ENCODE results near the gene KCNH2. TPM values are rescaled to one million over a fixed set of nuclear protein-coding genes. Genes with fewer than 3 reads are reported as not detected.

The KCNH2 gene
- total RNA-seq, 1 experiment from 2014 or later, result 0.22 TPM

DNA sequence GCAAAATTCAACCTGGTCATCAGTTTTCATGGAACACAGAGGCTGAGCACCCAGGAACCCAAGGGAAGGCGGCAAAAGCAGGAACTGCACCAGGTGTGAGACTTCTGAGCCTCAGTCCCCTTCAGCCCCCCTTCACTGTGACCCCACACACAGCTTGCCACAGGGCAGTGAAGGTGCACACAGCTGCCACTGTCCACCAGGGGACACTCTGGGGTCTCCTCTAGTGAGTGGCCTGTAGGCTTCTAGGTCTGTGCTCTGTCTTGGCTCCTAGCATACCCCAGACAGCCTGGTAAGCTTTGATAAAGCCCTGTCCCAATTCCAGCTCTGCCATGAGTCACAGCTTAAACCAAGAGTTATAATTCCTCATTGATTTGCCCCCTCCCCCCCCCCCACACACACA, 12.1 kb downstream of the KCNH2 start:
- Histone ChIP-seq H3K4me3 (ENCODE audit: low read length) (no peak overlapping the region), H3K27ac (ENCODE audit: low read length) (no peak overlapping the region), H3K9me2 (replicated peaks; ENCODE audit: insufficient read depth, low read length) (no peaks in the 10 kb centered on the region), H4K20me1 (ENCODE audit: insufficient read depth, low read depth, low read length) (no peaks in the 10 kb centered on the region), H3K36me3 (ENCODE audit: insufficient read depth, low read length) (no peaks in the 10 kb centered on the region), H3K4me2 (ENCODE audit: low read depth, low read length, poor library complexity, severe bottlenecking) (no peak overlapping the region), H2AFZ (ENCODE audit: low read length) (no peak overlapping the region), H3K27me3 (ENCODE audit: low read length) (no peaks in the 10 kb centered on the region), H3K9ac (ENCODE audit: low read length) (no peak overlapping the region), H3K9me3 (ENCODE audit: low read length) (no peaks in the 10 kb centered on the region), H3K79me2 (ENCODE audit: low read length) (no peaks in the 10 kb centered on the region), H3K4me1 (ENCODE audit: low read length) (no peaks in the 10 kb centered on the region)
- no peak for DNase-seq

DNA sequence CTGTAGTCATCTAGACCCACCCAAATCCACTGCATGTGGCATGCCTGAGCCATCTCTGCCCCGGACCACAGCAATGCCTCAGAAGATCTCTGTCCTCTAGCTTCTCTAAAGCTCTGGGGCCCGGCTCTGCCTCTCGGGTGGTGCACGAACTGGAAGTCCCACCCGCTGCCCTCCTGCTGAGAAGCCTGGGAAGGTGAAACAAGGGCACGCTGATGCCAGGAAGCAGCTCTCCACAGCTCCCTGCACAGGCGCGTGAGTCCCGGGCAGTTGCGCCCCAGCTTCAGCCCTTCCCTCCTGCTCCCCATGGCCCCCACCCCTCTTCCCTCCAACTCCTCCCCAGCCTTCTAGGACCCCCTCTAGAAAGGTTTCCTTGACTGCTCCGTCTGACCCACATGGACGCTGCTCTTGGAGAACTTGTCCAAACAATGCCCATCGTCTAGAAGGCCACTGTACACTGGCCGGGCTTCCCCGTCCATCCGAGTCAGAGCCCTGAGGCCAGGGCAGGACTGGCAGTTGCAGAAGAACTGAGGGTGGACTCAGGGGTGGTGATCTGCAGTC, 12.8 kb downstream of the KCNH2 start:
- Histone ChIP-seq H3K36me3 (ENCODE audit: insufficient read depth, low read length) (no peaks in the 10 kb centered on the region), H3K4me2 (ENCODE audit: low read depth, low read length, poor library complexity, severe bottlenecking) (no peak overlapping the region), H4K20me1 (ENCODE audit: insufficient read depth, low read depth, low read length) (no peaks in the 10 kb centered on the region), H2AFZ (ENCODE audit: low read length) (no peak overlapping the region), H3K27me3 (ENCODE audit: low read length) (no peaks in the 10 kb centered on the region), H3K9ac (ENCODE audit: low read length) (no peak overlapping the region), H3K27ac (ENCODE audit: low read length) (no peak overlapping the region), H3K9me3 (ENCODE audit: low read length) (no peaks in the 10 kb centered on the region), H3K9me2 (replicated peaks; ENCODE audit: insufficient read depth, low read length) (no peaks in the 10 kb centered on the region), H3K79me2 (ENCODE audit: low read length) (no peaks in the 10 kb centered on the region), H3K4me3 (ENCODE audit: low read length) (no peak overlapping the region), H3K4me1 (ENCODE audit: low read length) (no peaks in the 10 kb centered on the region)
- no peak for DNase-seq

- Histone ChIP-seq H3K4me2 (ENCODE audit: low read depth, low read length, poor library complexity, severe bottlenecking) (no peak overlapping the region), H3K27me3 (ENCODE audit: low read length) (no peaks in the 10 kb centered on the region)
These were observed 13.5 kb downstream of the KCNH2 start for GRCh38 chr7:150964593-150965111.

DNA sequence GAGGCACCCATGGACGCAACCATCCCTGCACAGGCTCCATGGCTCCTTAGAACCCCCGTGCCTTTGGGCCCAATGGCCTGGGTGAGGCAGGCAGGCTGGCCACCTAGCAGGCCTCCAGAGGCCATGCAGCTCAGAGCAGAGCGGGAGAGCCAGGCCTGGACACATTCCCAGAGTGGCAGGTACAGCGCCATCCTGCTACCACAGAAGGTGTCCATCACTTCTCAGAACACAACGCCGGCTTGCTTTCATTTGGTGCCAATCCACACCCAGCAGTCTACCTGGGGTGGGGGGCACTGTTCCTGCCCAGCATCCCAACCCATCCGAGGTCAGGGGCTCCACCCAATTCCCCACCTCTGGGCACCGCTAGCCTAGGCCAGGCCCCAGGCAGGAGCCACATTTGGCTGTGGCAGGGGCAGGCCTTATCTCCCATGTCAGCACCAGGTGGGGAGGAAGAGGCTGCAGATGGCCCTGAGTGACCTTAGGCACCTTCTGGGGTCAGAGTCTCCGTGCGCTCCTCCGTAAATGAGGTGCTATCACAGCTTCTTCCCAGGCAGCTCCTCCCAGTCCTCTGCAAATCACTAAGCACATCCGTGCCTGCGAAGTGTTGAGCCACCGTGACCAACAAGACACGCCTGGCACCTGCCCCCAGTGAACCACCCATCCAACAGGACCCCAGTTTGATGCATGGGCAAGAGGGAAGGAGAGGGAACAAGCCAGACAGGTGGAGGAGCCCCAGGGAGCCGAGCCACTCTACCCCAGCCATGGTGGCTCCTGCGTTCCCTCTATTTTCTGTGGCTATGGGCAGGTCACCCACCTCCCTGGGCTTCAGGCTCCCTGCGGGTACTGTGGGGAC, 14.2 kb downstream of the KCNH2 start:
- Histone ChIP-seq H3K9ac (ENCODE audit: low read length) (no peak overlapping the region), H3K4me2 (ENCODE audit: low read depth, low read length, poor library complexity, severe bottlenecking) (no peak overlapping the region), H3K27ac (ENCODE audit: low read length) (no peak overlapping the region), H3K4me3 (ENCODE audit: low read length) (no peak overlapping the region), H4K20me1 (ENCODE audit: insufficient read depth, low read depth, low read length) (no peaks in the 10 kb centered on the region), H3K79me2 (ENCODE audit: low read length) (no peaks in the 10 kb centered on the region), H3K36me3 (ENCODE audit: insufficient read depth, low read length) (no peaks in the 10 kb centered on the region), H3K27me3 (ENCODE audit: low read length) (no peaks in the 10 kb centered on the region), H3K4me1 (ENCODE audit: low read length) (no peaks in the 10 kb centered on the region), H3K9me2 (replicated peaks; ENCODE audit: insufficient read depth, low read length) (no peaks in the 10 kb centered on the region), H2AFZ (ENCODE audit: low read length) (no peak overlapping the region), H3K9me3 (ENCODE audit: low read length) (no peaks in the 10 kb centered on the region)
- DNase-seq, result no peak

More at GRCh38 chr7:150964593-150965111, 13.5 kb downstream of the KCNH2 start:
- Histone ChIP-seq H2AFZ (ENCODE audit: low read length) (no peak overlapping the region), H3K9me3 (ENCODE audit: low read length) (no peaks in the 10 kb centered on the region), H3K79me2 (ENCODE audit: low read length) (no peaks in the 10 kb centered on the region), H3K36me3 (ENCODE audit: insufficient read depth, low read length) (no peaks in the 10 kb centered on the region), H3K4me1 (ENCODE audit: low read length) (no peaks in the 10 kb centered on the region), H3K9ac (ENCODE audit: low read length) (no peak overlapping the region), H4K20me1 (ENCODE audit: insufficient read depth, low read depth, low read length) (no peaks in the 10 kb centered on the region), H3K27ac (ENCODE audit: low read length) (no peak overlapping the region), H3K4me3 (ENCODE audit: low read length) (no peak overlapping the region), H3K9me2 (replicated peaks; ENCODE audit: insufficient read depth, low read length) (no peaks in the 10 kb centered on the region)
- DNase-seq, result no peak

- Histone ChIP-seq H3K27me3 (ENCODE audit: low read length) (no peaks in the 10 kb centered on the region), H3K79me2 (ENCODE audit: low read length) (no peaks in the 10 kb centered on the region)
These were observed 15.3 kb downstream of the KCNH2 start for GRCh38 chr7:150962553-150963399.

DNA sequence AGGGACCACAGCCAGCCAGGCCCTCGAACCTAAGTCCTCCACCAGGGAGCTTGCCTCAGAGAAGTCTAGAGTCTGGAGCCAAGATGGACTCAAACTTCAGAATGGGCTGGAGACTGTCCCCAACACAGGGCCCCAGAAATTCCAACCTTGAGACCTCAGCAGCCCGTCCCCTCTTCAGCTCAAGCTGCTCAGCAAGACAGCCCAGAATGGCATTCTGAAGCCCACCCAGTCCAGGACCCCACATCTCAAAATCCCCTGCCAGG, 15.9 kb downstream of the KCNH2 start:
- H3K9me3 ChIP-seq (ENCODE audit: low read length), result no peaks in the 10 kb centered on the region
- DNase-seq, result no peak
- H3K4me1 ChIP-seq (ENCODE audit: low read length), result no peaks in the 10 kb centered on the region
- no peaks in the 10 kb centered on the region for H3K27me3 ChIP-seq (ENCODE audit: low read length)
- no peaks in the 10 kb centered on the region for H4K20me1 ChIP-seq (ENCODE audit: insufficient read depth, low read depth, low read length)
- H2AFZ ChIP-seq (ENCODE audit: low read length), result no peak overlapping the region
- H3K79me2 ChIP-seq (ENCODE audit: low read length), result no peaks in the 10 kb centered on the region
- H3K4me3 ChIP-seq (ENCODE audit: low read length), result no peak overlapping the region
- no peak overlapping the region for H3K27ac ChIP-seq (ENCODE audit: low read length)
- no peaks in the 10 kb centered on the region for H3K9me2 ChIP-seq (replicated peaks; ENCODE audit: insufficient read depth, low read length)
- H3K9ac ChIP-seq (ENCODE audit: low read length), result no peak overlapping the region
- no peak overlapping the region for H3K4me2 ChIP-seq (ENCODE audit: low read depth, low read length, poor library complexity, severe bottlenecking)
- no peaks in the 10 kb centered on the region for H3K36me3 ChIP-seq (ENCODE audit: insufficient read depth, low read length)

More at GRCh38 chr7:150962553-150963399, 15.3 kb downstream of the KCNH2 start:
- H3K27ac ChIP-seq (ENCODE audit: low read length), result no peak overlapping the region
- peak; percentile 81 for DNase-seq
- no peaks in the 10 kb centered on the region for H4K20me1 ChIP-seq (ENCODE audit: insufficient read depth, low read depth, low read length)
- H3K4me2 ChIP-seq (ENCODE audit: low read depth, low read length, poor library complexity, severe bottlenecking), result no peak overlapping the region
- no peak overlapping the region for H3K4me3 ChIP-seq (ENCODE audit: low read length)
- H2AFZ ChIP-seq (ENCODE audit: low read length), result no peak overlapping the region
- no peaks in the 10 kb centered on the region for H3K9me3 ChIP-seq (ENCODE audit: low read length)
- H3K9me2 ChIP-seq (replicated peaks; ENCODE audit: insufficient read depth, low read length), result no peaks in the 10 kb centered on the region
- H3K4me1 ChIP-seq (ENCODE audit: low read length), result no peaks in the 10 kb centered on the region
- no peaks in the 10 kb centered on the region for H3K36me3 ChIP-seq (ENCODE audit: insufficient read depth, low read length)
- H3K9ac ChIP-seq (ENCODE audit: low read length), result no peak overlapping the region

GRCh38 chr7:150961510-150962289, 16.4 kb downstream of the KCNH2 start:
- H3K9ac ChIP-seq (ENCODE audit: low read length), result no peak overlapping the region
- H3K4me1 ChIP-seq (ENCODE audit: low read length), result no peaks in the 10 kb centered on the region
- no peak overlapping the region for H3K4me3 ChIP-seq (ENCODE audit: low read length)
- H3K9me3 ChIP-seq (ENCODE audit: low read length), result no peaks in the 10 kb centered on the region
- no peaks in the 10 kb centered on the region for H3K9me2 ChIP-seq (replicated peaks; ENCODE audit: insufficient read depth, low read length)
- no peak overlapping the region for H3K27ac ChIP-seq (ENCODE audit: low read length)
- DNase-seq, result no peak
- no peak overlapping the region for H3K4me2 ChIP-seq (ENCODE audit: low read depth, low read length, poor library complexity, severe bottlenecking)
- no peaks in the 10 kb centered on the region for H3K36me3 ChIP-seq (ENCODE audit: insufficient read depth, low read length)
- H3K27me3 ChIP-seq (ENCODE audit: low read length), result no peaks in the 10 kb centered on the region
- no peaks in the 10 kb centered on the region for H4K20me1 ChIP-seq (ENCODE audit: insufficient read depth, low read depth, low read length)
- H2AFZ ChIP-seq (ENCODE audit: low read length), result no peak overlapping the region
- no peaks in the 10 kb centered on the region for H3K79me2 ChIP-seq (ENCODE audit: low read length)
